RCC 7860 (cell line): ENCODE measurements around the gene ADD3.

Experiments
- DNase-seq: peaks from one replicate; pipeline ENCODE4 v3.0.0-alpha.2; 2015; ENCODE audit warnings: low spot score
- FAIRE-seq: peaks from 2 replicates; lab custom pipeline; 2012; peaks lifted over from hg19 to GRCh38; lab: Jason Lieb, UNC

Gene ADD3

DNA sequence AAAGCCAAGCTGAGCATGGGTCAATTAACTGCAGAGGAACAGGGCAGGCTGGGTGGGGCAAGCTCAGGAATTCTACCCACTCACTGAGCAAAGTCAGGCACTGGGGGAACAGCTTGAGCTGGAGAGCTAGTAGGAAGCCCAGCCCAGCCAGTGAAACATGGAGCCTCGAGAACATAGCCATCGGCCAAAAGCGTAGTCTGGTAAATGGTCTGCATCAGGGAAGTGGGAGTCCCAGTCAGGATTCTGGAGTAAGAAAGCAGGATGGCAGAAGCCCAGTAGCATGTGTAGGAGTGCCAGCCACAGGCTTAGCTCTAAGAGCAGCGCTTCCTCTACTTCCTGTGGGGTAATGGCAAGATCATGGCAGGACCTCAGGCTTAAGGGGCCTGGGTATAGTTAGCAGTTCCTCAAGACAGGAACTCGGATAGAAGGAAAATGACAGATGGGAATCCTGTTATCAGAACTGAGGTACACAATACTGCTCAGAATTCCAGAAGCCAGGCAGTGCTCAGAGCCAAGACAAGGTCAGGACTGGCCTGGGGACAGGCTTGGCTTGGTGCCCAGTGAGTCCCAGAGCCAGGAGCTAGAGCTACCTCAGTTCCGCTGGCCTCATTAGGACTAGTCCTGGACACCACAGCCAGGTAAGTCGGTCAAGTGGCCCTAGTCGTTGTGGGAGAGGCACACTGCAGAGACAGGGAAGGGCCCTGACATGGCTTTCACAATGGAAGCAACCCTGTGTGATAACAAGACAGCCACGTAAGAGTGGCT, 134.3 kb downstream of the ADD3 start:
- DNase-seq (no peak), FAIRE-seq (no peak)

DNA sequence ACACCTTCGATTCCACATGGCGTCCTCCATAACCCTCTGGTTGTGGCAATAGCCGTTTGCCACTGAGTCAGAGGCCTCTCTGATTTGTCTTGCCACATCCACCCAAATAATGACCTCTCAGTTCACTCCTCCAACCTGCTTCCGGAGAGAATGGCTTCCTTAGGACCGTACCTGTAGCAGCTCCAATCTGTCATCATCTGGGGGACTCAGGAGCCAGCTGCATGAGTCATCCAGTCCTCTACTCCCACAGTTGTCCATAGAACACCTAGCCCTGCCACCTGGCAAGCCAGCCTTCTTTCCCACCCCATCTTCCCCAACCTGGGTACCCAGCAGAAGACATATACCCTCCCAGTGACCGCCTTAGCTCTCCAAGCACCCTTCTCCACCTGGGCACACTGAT, 135.2 kb downstream of the ADD3 start:
- FAIRE-seq, result no peak
- no peak for DNase-seq

DNA sequence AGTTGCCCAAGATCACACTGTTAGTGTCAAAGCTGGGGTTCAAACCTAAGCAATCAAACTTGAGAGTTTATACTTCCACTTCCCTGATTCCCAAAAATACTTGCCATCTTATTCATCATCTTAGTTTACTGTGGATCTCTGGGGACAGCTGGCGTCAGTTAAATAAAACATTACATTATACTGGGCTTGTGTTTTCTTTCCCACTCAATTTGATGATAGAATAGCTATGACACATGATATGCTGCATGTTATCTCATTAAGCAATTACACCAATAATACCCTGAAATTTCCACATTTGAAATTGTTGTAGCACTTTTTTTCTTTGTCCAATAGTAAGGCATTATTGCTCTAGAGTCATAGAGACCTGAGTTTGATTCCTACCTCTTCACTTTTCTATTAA, 136.7 kb downstream of the ADD3 start:
- no peak for FAIRE-seq
- DNase-seq, result no peak

DNA sequence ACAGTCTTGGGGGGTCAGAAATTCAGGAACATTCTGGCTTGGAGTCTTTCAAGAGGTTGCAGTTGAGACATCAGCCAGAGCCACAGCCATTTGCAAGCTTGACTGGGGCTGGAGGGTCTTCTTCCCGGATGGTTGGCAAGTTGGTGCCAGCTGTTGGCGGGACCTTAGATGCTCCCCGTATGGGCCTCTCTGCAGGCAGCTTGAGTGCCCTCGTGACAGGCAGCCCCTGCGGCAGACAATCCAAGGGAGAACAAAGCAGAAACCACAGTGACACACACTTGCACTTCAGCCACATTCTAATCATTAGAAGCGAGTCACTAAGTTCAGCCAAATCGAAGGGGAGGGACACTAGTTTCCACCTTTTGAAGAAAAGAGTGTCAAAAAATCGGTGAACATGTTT, 140.2 kb downstream of the ADD3 start:
- no peak for FAIRE-seq
- no peak for DNase-seq

DNA sequence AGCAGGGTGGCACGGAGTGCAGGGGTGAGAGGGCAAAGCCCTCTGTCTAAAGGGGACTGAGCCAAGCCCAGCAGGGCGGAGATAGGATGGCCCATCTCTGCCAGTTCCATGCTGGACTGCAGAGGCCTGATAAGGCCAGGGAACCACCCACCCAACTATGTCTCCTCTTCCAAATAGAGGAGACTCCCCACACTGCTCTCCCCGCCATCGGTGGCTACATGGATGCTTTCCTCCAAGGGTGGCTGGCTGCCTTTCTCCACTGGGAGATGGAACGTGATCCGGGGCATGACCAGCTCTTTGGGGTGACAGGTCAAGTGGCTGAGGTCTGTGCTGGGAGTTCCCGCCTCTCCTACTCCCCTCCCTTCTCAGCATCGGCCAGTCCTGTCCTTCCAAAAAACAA, 141.5 kb downstream of the ADD3 start:
- FAIRE-seq (no peak), DNase-seq (no peak)

DNA sequence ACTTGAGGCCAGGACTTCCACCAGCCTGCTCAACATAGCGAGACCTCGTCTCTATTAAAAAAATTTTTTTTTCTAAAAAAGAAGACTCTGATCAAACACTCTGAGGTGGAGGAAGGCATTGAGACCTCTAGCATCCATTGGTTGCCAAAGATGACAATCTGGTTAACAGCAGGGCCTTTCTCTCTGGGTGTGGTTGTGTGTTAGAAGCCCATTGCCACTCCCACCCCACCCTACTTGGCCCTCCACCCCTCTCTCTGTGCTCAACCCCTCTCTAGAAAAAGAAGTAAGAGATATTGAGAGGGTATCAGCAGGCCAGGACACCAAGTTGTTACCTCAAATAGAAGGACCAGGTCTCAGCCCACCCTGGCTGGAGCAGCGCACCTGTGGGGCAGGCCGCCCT, 142.3 kb downstream of the ADD3 start:
- DNase-seq (no peak), FAIRE-seq (no peak)

DNA sequence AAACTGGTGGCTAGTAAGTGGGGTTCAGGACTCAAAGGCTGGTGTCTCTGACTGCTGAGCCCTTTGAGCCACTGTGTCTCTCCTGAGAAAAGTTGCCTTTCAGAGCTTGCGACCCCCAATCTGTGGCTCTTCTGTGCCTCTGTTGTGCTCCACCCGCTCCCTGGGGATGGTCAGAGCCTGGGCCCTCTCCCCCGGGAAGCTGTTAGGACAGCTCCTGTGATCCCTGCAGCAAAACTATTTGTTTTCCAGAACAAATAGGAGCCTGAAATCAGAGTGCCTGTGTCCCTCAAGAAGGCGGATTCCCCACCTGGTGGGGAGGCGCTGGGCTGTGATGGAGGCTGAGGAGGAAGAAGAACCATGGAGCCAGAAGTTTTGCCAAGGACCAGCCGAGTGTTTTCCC, 143.2 kb downstream of the ADD3 start:
- DNase-seq (no peak), FAIRE-seq (no peak)

DNA sequence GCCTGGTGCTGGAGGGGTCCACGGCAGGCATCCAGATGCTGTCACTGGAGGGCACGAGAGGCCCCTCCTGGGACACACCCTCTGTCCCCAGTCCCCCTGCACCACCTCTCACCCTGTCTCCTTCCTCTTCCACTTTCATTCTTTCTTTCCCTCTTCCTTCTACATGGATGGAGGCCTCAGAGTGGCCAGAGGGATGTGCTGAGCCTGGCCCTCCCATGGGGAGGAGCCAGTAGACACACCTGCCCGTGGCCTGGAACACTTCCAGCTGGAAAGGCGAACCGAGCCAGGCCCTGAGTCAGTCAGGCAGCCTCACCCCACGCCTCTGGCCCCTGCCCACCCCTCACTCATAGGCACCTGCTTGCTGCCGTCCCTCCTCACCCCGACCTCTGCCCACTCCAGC, 143.7 kb downstream of the ADD3 start:
- no peak for DNase-seq
- FAIRE-seq, result no peak

DNA sequence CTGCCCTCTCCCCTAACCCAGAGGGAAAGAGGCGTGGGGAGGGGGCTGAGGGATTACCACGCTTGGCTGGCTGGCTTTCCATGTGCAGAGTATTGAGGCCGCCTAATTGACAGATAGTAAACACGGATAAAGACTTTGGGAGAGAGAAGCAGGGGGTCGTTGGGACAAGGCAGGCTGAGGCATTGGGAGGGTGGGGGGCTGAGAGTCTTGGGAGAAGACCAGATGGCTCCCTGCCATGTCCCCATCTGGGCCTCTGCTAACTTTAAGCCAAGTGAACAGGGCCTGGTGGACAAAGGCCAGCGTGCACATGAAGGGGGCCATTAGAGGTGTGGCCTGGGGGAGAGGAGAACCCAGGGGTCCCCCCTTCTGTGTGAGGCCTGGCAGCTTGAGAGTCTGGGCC, 144.2 kb downstream of the ADD3 start:
- no peak for FAIRE-seq

DNA sequence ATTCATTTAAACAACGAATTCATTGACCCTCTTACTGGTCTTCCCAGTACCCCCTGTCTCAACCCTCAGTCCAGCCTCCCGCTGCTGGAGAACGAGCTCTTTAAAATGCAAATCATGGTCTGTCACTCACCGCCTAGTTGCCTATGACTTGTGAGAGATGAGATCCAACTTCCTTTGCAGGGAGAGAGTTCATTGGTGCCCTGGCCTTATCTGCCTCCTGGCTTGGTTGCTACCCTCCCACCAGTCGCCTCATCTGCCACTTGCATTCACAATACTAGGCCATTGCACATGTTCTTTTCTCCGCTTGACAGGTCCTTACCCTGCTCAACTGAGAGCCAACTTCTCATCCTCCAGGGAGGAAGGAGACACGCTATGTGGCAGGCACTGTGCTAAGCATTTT, 145.6 kb downstream of the ADD3 start:
- no peak for FAIRE-seq
- no peak for DNase-seq

More for the DNA sequence above, 144.2 kb downstream of the ADD3 start:
- no peak for DNase-seq

DNA sequence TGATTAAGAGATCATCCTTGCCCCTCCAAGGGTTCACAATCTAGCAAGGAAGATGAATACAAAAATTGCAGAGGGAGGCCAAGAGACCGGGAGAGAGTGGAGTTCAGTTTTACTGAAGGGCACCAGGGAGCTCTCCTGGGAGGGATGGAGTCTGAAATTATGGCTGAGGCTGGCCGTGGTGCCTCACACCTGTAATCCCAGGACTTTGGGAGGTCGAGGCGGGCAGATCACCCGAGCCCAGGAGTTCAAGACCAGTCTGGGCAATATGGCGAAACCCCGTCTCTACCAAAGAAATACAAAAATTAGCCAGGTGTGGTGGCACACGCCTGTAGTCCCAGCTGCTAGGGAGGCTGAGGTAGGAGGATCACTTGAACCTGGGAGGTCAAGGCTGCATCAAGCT, 148.3 kb downstream of the ADD3 start:
- DNase-seq (no peak), FAIRE-seq (no peak)

DNA sequence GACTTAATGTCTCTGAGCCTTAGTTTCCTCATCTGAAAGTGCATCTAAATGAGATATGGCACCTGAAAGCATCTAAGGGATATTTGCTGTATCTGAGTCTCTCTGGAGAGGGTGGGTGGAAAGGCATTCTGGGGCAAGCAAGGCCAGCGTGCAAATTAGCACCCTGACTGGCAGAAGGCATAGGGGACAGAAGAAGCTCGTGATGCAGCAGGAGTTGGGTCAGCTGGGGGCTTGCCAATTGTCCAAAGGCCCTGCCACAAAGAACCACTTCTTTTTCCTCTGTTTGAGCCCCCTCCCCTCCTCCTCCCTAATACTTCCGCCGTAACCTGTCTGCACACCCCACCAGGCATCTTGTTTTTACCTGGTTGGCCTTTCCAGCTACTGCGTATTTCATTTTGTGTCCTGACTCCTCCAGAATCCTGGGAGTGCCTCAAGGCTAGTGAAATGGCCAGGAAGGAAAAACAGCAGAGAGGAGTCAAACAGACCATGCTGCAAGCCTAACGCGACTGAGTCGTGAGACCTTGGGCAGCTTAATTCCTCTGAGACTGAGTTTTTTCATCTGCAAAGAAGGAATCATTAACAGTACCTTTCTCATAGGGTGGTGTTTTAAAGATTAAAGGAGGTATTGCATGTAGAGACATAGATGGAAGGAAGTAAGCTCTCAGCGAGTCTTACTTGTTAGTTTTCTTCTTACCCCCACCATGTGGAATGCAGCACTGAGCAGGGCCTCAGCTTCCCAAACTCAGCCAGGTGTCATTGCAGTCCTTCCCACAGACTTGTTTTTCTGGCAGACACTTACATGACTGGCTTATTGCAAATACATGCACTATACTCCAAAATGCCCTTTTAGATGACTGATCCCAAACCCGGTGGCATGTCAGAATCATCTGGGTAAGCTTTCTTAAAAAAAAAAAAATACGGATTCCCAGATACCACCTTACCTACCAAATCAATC, 150.5 kb downstream of the ADD3 start:
- DNase-seq (no peak), FAIRE-seq (no peak)

DNA sequence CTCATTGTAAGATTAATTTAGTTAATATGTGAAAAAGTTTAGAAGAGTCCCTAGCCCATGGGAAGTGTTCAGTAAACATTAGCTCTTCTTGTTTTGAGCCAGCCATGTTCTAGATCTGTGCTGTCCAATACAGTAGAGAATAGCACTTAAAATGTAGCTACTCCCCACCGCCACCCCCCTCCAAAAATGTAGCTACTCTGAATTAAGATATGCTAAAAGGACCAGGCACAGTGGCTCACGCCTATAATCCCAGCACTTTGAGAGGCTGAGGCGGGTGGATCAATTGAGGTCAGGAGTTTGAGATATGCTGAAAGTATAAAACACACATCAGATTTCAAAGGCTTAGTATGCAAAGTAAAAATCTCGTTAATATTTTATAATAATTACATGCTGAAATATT, 152.3 kb downstream of the ADD3 start:
- FAIRE-seq (no peak), DNase-seq (no peak)

DNA sequence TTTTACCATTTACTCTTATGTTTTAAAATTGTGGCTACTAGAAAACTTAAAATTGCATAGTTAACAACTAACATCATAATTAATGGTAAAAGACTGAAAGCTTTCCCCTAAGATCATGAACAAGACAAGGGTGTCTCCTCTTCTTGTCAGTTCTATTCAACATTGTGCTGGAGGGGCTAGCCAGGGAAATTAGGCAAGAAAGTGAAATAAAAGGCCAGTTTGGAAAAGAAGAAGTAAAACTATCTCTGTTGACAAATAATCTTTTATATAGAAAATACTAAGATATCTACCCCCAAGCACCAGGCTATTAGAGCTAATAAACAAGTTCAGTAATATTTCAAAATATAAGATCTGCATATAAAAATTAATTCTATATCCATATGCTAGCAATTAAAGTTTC, 152.7 kb downstream of the ADD3 start:
- FAIRE-seq, result no peak
- no peak for DNase-seq

DNA sequence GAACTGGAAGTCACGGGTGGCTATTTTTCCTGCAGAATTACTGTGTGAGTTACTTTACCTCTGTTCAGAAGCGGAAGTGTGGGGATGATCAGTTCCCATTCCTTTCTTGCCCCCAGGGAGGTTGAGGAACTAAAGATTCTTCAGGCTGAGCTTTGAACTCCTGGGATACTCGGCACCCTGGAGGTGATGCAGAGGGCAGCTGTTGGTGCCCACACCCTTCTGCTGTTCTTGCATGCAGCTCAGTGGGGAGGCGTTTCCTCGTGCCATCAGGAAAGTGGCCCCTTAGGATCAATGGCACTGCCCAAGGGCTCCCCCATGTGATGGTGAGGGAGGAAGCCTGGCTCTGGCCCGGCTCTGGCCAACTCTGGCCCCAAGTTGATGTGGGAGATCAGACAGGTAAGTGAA, 155.0 kb downstream of the ADD3 start:
- no peak for FAIRE-seq
- no peak for DNase-seq

DNA sequence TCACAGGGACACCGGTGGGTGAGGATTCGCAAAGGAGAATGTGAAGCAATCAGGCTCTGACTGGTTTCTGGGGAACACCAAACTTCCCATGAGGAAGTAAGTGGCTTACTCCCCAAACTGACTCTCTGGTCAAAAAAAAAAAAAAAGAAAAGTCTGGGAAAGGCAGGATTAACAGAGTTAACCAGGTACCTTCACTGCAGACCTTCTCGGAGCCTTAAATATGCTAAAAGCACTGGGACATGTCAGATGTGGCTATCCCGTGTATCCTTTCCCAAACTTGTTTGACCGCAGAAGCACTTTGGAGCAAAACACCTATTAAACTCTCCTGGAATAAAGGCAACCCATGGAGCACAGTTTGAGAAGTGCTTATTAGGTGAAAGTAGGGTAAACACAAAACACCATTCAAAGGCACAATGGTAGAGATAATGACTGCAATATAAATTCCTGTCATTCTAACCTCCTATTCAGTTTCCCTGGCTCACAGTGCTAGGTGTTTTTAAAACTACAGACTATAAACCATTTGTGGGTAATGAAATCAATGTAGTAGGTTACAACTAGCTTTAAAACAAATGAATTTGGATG, 155.5 kb downstream of the ADD3 start:
- DNase-seq, result no peak
- FAIRE-seq, result no peak

DNA sequence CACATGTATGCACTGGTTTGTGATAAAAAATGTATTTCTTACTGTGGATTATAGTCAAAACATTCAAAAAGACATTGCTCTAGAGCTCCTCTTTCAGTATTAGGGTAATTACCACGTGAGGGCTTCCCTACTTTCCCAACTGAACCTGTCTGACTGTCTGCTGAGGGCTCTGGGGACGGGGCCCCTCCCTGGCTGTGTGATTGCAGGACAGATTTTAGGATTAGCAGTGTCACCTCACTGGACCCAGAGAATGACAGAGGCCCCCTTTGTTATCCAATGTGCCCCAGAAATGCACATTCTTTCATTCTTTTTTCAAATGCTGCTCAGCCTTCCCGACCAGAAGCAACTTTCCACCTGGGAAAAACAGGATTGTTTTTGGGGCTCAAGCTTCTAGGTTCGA, 156.1 kb downstream of the ADD3 start:
- FAIRE-seq, result no peak
- DNase-seq, result no peak

DNA sequence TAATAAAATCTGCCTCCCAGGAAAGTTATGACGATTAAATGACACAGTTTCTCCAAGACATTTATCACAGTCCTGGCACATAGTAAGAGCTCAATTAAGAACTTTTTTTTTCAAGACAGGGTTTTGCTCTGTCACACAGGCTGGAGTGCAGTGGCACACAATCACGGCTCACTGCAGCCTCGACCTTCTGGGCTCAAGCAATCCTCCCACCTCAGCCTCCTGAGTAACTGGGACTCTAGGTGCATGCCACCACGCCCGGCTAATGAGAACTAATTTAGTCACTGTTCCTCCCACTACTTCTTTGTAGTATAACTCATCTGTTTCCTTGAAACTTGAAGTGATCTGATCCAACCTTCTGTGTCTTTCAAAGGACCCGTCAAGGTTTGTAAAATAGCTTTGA, 157.5 kb downstream of the ADD3 start:
- FAIRE-seq, result no peak
- no peak for DNase-seq

DNA sequence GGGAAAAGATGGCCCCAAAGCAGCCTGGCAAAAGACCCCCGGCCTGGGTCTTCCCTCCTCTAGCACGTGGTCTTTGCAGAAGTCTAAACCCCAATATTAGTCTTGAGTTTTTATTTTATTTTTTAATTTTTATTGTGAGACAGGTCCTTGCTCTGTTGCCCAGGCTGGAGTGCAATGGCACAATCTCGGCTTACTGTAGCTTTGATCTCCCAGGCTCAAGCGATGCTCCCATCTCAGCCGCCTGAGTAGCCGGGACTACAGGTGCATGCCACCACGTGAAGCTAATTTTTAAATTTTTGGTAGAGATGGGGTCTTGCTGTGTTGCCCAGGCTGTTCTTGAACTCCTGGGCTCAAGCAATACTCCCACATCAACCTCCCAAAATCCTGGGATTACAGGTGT, 159.4 kb downstream of the ADD3 start:
- FAIRE-seq, result no peak
- DNase-seq, result no peak

DNA sequence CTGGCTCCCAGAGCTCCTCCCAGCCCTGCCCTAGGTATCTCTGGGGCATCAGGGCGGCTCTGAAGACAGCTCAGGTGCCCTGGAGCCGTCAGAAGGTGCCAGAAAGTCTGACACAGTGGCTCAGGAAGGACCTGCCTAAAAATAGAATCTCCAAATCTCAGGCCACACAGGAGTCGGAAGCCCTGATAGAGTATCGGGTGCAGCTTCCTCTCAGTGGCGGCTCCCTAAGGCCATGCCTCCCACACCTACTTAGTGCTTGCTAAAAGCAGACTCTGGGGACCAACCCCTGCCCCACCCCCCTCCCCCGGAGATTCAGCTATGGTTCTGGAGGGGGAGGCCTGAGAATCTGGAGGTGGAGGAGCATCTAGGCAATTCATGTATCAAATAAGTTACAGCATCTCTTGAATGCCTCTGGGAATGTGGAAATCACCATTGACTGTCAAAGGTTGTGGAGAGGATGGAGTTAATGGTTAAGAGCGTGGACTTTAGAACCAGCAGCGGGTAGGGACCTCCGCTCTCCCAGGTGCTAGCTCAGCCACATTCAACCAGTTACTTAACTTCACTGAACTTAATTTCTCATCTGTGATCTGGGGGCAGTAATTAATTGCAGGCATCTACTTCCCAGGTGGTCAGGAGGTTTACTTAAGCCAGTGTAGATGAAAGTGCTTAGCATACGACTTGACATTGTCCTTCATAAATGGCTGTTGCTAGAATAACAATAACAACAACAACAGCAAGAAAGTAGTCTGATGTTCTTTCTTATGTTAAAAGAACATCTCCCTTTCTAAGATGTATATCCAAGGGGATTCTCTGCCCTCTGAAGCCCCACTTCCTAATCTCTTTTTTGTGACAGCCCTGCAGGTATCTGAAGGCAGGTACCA, 161.1 kb downstream of the ADD3 start:
- DNase-seq (no peak), FAIRE-seq (no peak)

DNA sequence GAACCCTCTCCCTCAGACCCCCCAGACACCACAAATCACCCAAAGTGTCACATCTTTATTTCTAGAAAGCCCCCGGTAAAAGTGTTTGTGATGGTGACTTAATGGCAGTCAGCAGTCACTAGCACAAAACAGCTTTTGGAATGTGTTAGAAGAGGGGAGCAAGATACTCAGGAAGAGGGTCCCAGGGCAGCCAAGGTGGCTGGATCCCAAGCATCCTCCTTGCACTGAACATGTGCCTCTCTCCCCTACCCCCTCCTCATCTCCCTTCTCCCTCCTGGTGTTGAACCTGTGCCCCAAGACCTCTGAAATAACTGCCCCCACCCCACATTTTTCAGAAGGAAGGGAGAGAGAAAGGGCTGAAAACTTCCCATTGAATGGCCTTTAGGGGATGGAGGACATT, 161.8 kb downstream of the ADD3 start:
- DNase-seq, result no peak
- FAIRE-seq, result no peak
